GM10248 (cell line): ENCODE measurements around the gene LINGO1.
A peak's percentile ranks its signal among the peaks of the same experiment; 100 is the strongest.

Experiments
- CTCF ChIA-PET: fragments of 300-600 bp; sonication (Branson Sonifier 250); formaldehyde crosslinking; extraction: SDS; loops from one replicate; lab custom pipeline; 2021; ENCODE audit warnings: antibody characterized with exemption; lab: Yijun Ruan, JAX
- POLR2A ChIA-PET: fragments of 350-650 bp; sonication (Branson Sonifier 250); formaldehyde crosslinking; extraction: SDS; loops from one replicate; lab custom pipeline; 2020; ENCODE audit warnings: antibody characterized with exemption; lab: Yijun Ruan, JAX
- DNase-seq: peaks from one replicate; pipeline ENCODE4 v3.0.0; 2012; ENCODE audit errors: extremely low spot score
- TF ChIP-seq, protein P1 (sequence below): IDR thresholded peaks from 2 replicates; pipeline ENCODE4 v1.5.1; 2012; ENCODE audit warnings: mild to moderate bottlenecking, low read depth; ENCODE audit errors: extremely low read depth, missing control alignments, control extremely low read depth

LINGO1 gene

GRCh38 chr15:77666296-77666660 lies 33.6 kb upstream of the LINGO1 start:
- CTCF ChIA-PET: no interaction called here
- no peak for DNase-seq
- POLR2A ChIA-PET: no interaction called here
- TF ChIP-seq, protein P1, sequence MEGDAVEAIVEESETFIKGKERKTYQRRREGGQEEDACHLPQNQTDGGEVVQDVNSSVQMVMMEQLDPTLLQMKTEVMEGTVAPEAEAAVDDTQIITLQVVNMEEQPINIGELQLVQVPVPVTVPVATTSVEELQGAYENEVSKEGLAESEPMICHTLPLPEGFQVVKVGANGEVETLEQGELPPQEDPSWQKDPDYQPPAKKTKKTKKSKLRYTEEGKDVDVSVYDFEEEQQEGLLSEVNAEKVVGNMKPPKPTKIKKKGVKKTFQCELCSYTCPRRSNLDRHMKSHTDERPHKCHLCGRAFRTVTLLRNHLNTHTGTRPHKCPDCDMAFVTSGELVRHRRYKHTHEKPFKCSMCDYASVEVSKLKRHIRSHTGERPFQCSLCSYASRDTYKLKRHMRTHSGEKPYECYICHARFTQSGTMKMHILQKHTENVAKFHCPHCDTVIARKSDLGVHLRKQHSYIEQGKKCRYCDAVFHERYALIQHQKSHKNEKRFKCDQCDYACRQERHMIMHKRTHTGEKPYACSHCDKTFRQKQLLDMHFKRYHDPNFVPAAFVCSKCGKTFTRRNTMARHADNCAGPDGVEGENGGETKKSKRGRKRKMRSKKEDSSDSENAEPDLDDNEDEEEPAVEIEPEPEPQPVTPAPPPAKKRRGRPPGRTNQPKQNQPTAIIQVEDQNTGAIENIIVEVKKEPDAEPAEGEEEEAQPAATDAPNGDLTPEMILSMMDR: no peak

DNA sequence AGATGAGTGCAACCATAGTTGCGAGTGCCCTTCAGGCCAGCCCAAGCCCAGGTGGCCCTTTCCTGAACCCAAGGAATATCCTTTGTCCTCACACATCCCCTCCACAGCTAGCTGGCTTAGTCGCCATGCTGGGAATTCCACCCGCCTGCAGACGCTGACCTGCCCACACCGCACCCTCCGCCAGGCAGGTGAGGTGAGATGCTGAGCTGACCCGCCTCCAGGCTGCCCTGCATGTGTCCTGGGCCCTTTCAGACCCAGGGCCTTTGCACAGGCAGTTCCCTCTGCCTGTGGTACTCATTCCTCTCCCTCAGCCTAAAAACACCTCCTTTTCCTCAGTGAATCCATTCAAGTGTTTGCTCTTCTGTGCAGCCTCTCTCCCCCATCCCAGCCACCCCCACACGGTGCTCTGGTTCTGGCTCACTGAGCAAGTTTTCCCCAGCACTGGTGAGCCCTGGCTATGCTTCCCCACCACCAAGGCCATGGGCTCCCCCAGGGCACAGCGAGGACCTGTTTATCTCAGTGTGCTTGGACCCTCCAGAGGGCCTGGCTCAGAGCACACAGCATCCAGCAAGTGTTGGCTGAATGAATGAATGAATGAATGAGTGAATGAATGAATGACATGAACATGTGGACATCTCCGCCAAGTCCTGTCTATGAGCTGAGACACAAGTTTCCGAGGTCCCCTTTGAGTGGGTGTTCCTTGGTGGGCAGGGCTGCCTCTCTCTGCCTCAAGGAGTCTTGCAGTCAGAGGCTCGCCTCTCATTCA lies 33.0 kb upstream of the LINGO1 start:
- ChIA-PET POLR2A (no interaction called here), CTCF (no interaction called here)
- TF ChIP-seq, protein P1: no peak
- DNase-seq: no peak

- CTCF ChIA-PET: interaction anchor here (1.7 kb wide), 1 partner anchor 246 kb away, joined by 4 read pairs; no protein-coding TSS in a partner anchor
- TF ChIP-seq, protein P1: no peak
- POLR2A ChIA-PET: interaction anchor here (0.7 kb wide), 1 partner anchor 85 kb away, joined by 3 read pairs; no protein-coding TSS in a partner anchor
- no peak for DNase-seq
Measured at GRCh38 chr15:77664428-77664827, 31.7 kb upstream of the LINGO1 start.

DNA sequence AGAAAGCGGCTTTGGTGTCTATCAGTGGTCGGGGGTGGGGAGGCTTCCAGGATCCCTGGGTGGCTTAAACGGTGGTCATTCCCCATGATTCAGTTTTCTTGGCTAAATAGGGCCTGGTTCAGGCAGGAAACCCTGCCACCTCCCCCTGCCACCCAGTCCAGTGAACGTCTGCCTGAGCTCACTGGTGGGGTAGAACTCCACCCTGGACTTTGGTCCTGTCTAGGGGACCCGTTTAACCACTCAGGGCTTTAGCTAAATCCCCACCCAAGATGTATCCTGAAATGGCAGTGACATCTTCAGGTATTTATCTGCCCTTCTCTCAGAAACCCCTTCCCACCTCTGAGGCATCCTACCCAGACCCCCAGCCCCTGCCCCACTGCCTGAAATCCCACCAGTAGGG lies 30.5 kb upstream of the LINGO1 start:
- TF ChIP-seq, protein P1: no peak
- CTCF ChIA-PET: interaction anchor here (1.7 kb wide), 1 partner anchor 247 kb away, joined by 4 read pairs; no protein-coding TSS in a partner anchor
- POLR2A ChIA-PET: no interaction called here
- no peak for DNase-seq

DNA sequence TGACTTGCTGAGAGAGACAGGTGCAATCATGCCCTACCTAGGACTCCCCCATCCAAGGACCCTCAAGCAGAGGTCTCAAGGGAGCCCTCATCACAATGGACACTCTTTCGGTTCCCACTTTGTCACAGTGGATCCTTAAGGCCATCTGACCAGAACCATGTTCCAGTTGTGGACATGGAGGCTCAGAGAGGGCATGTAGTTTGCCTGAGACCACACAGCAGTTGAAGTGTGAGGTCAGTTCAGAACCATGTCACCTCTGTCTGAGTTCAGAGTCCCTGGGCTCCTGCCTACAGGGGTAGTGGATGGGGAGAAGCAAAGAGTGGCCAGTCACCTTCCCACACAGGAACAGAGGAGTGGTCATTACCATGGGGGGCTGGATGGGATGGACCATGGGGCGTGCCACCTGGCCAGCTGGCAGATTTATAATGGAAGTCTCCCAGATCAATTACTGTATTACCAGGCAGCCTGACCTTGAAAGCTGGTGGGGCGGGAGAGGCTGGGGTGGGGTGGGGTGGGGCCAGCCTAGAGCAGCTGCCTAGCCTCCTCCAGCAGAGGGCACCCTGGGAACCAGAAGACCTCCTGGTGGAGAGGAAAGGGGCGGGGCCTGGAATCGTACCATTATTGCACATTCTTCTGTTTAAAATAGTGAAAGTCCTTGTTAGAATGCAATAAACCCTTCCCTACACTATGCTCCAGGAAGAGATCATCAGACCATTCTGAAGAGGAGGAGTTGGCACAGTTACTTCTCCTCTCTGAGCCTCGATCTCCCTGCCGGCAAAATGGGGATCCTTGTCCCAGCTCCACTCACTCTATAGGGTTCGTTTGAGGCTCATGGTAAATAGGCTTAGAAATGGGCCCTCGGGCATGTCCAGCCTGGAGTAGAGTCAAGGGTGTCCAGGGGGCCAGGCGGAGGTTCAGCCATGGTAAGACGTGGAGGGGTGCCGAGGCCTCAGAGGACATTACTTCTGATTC lies 26.9 kb upstream of the LINGO1 start:
- POLR2A ChIA-PET: no interaction called here
- DNase-seq: peak; percentile 75
- TF ChIP-seq, protein P1: peak; percentile 34
- CTCF ChIA-PET: interaction anchor here (1.3 to 1.6 kb wide), 2 partner anchors 12 to 162 kb away, joined by 3 to 6 read pairs; no protein-coding TSS in a partner anchor

- TF ChIP-seq, protein P1: no peak
- CTCF ChIA-PET: interaction anchor here (1.4 kb wide), 1 partner anchor 13 kb away, joined by 3 read pairs; no protein-coding TSS in a partner anchor
- DNase-seq: no peak
- POLR2A ChIA-PET: no interaction called here
Measured at GRCh38 chr15:77658304-77658703, 25.6 kb upstream of the LINGO1 start.
